H1 (cell line): ENCODE results near the gene DXO. TPM values are rescaled to one million over a fixed set of nuclear protein-coding genes. Genes with fewer than 3 reads are reported as not detected.

ENCODE experiments used
- CTCF ChIA-PET: fragments of 300-600 bp; sonication (Branson Sonifier 250); formaldehyde crosslinking; loops from one replicate; lab custom pipeline; 2021; ENCODE audit not compliant: partially characterized antibody; lab: Charles Lee
- POLR2A ChIA-PET: fragments of 300-600 bp; sonication (Branson Sonifier 250); formaldehyde crosslinking; loops from one replicate; lab custom pipeline; 2021; ENCODE audit warnings: inconsistent platforms; ENCODE audit not compliant: partially characterized antibody; lab: Charles Lee
- DNase-seq, 2 experiments: peaks; one replicate each; pipeline versions ENCODE4 v3.0.0 to v3.0.0-alpha.2; 2010 to 2022; ENCODE audit warnings: low spot score in 2 of 2, low read depth in 1 of 2, mixed read lengths in 1 of 2
- FAIRE-seq: peaks from 2 replicates; lab custom pipeline; 2011; peaks lifted over from hg19 to GRCh38; lab: Jason Lieb, UNC
- H2AFZ ChIP-seq: 2 replicates; pipeline ENCODE4 v1.8.1; 2012; ENCODE audit warnings: low read length, inconsistent platforms
- H2AK5ac ChIP-seq: 2 replicates; pipeline ENCODE4 v1.6.1; 2013; ENCODE audit warnings: low read depth, low read length
- H2BK120ac ChIP-seq: replicated peaks from 2 replicates; pipeline ENCODE3; 2013; ENCODE audit warnings: low read depth, low read length, inconsistent platforms
- H2BK12ac ChIP-seq: 2 replicates; pipeline ENCODE4 v1.6.1; 2013; ENCODE audit warnings: low read depth, low read length
- H2BK15ac ChIP-seq: 2 replicates; pipeline ENCODE4 v1.6.1; 2013; ENCODE audit warnings: low read length
- H2BK20ac ChIP-seq: 2 replicates; pipeline ENCODE4 v1.6.1; 2013; ENCODE audit warnings: low read length
- H2BK5ac ChIP-seq: 2 replicates; pipeline ENCODE4 v1.6.1; 2013; ENCODE audit warnings: low read depth, low read length
- H3K14ac ChIP-seq: 2 replicates; pipeline ENCODE4 v1.6.1; 2013; ENCODE audit warnings: inconsistent platforms; ENCODE audit not compliant: insufficient read length
- H3K18ac ChIP-seq: 2 replicates; pipeline ENCODE4 v1.6.1; 2013; ENCODE audit warnings: low read length; ENCODE audit errors: extremely low read depth
- H3K23ac ChIP-seq: 2 replicates; pipeline ENCODE4 v1.6.1; 2013; ENCODE audit warnings: inconsistent platforms; ENCODE audit not compliant: insufficient read length
- H3K23me2 ChIP-seq: 2 replicates; pipeline ENCODE4 v1.6.1; 2013; ENCODE audit warnings: low read depth, low read length
- H3K27ac ChIP-seq: 2 replicates; pipeline ENCODE4 v1.6.1; 2011; ENCODE audit warnings: low read depth, low read length, inconsistent platforms
- H3K27me3 ChIP-seq, 4 experiments: replicated peaks in 1 of 4; 1 replicate in 1 of 4; 2 replicates in 3 of 4; pipeline versions ENCODE4 v1.6.1 to v1.8.1; 2011 to 2013; ENCODE audit warnings: low read length in 3 of 4, mild to moderate bottlenecking in 3 of 4, inconsistent platforms in 2 of 4, mixed read lengths in 2 of 4, moderate library complexity in 1 of 4; ENCODE audit not compliant: control insufficient read depth in 3 of 4, insufficient read depth in 3 of 4; ENCODE audit errors: extremely low read depth in 1 of 4
- H3K36me3 ChIP-seq, 4 experiments: 2 replicates each; pipeline versions ENCODE4 v1.6.1 to v1.8.1; 2011 to 2013; ENCODE audit warnings: mild to moderate bottlenecking in 4 of 4, low read length in 3 of 4, moderate library complexity in 2 of 4, control low read depth in 1 of 4, inconsistent platforms in 1 of 4; ENCODE audit not compliant: insufficient read depth in 4 of 4, control insufficient read depth in 2 of 4
- H3K4ac ChIP-seq: replicated peaks from 2 replicates; pipeline ENCODE3; 2013; ENCODE audit warnings: low read length, low read depth, mixed read lengths, inconsistent platforms; ENCODE audit not compliant: insufficient read length
- H3K4me1 ChIP-seq, 4 experiments: replicated peaks in 1 of 4; 1 replicate in 1 of 4; 2 replicates in 3 of 4; pipeline versions ENCODE4 v1.6.1 to v1.8.1; 2011 to 2013; ENCODE audit warnings: low read length in 3 of 4, inconsistent platforms in 2 of 4, mixed read lengths in 1 of 4; ENCODE audit not compliant: insufficient read depth in 4 of 4, control insufficient read depth in 3 of 4
- H3K4me2 ChIP-seq, 2 experiments: 2 replicates each; pipeline versions ENCODE4 v1.6.1 to v1.8.1; 2011 to 2013; ENCODE audit warnings: low read depth in 2 of 2, low read length in 2 of 2, control low read depth in 1 of 2, inconsistent platforms in 1 of 2, mild to moderate bottlenecking in 1 of 2; ENCODE audit not compliant: insufficient read depth in 1 of 2
- H3K4me3 ChIP-seq, 4 experiments: fragments of 200-600, 300-600 bp in 1 of 4; sonication (generic), shearing (Covaris generic), sonication (Bioruptor Twin) in 1 of 4; 2 replicates each; pipeline versions ENCODE4 v1.5.1 to v1.8.1; 2011 to 2016; ENCODE audit warnings: low read length in 4 of 4, low read depth in 3 of 4, control low read depth in 2 of 4, inconsistent platforms in 2 of 4, mild to moderate bottlenecking in 2 of 4, mixed read lengths in 1 of 4, moderate library complexity in 1 of 4; ENCODE audit not compliant: insufficient read depth in 2 of 4; ENCODE audit errors: extremely low read depth in 1 of 4
- H3K56ac ChIP-seq: replicated peaks from 2 replicates; pipeline ENCODE3; 2013; ENCODE audit warnings: low read depth, mild to moderate bottlenecking, mixed read lengths, low read length, inconsistent platforms; ENCODE audit not compliant: insufficient read length
- H3K79me1 ChIP-seq: 2 replicates; pipeline ENCODE4 v1.6.1; 2013; ENCODE audit warnings: low read depth, low read length, control low read depth
- H3K79me2 ChIP-seq, 2 experiments: 2 replicates each; pipeline versions ENCODE4 v1.6.1 to v1.8.1; 2012 to 2013; ENCODE audit warnings: low read length in 2 of 2, mild to moderate bottlenecking in 2 of 2, inconsistent platforms in 1 of 2; ENCODE audit not compliant: insufficient read depth in 2 of 2, control insufficient read depth in 1 of 2
- H3K9ac ChIP-seq, 4 experiments: replicated peaks in 1 of 4; 1 replicate in 1 of 4; 2 replicates in 3 of 4; pipeline versions ENCODE4 v1.6.1 to v1.8.1; 2011 to 2013; ENCODE audit warnings: low read depth in 3 of 4, low read length in 3 of 4, control low read depth in 2 of 4, mild to moderate bottlenecking in 2 of 4, moderate library complexity in 2 of 4, inconsistent platforms in 1 of 4; ENCODE audit errors: extremely low read depth in 1 of 4
- H3K9me3 ChIP-seq, 2 experiments: 2 replicates each; pipeline versions ENCODE4 v1.6.1 to v1.8.1; 2012 to 2013; ENCODE audit warnings: mild to moderate bottlenecking in 2 of 2, moderate library complexity in 2 of 2, control low read depth in 1 of 2, inconsistent platforms in 1 of 2, low read depth in 1 of 2, low read length in 1 of 2, mixed read lengths in 1 of 2; ENCODE audit not compliant: insufficient read depth in 2 of 2
- H4K20me1 ChIP-seq, 2 experiments: replicated peaks in 1 of 2; 2 replicates each; pipeline versions ENCODE3 to v1.8.1; 2011 to 2013; ENCODE audit warnings: inconsistent platforms in 2 of 2, low read length in 2 of 2, mild to moderate bottlenecking in 1 of 2; ENCODE audit not compliant: insufficient read depth in 2 of 2, control insufficient read depth in 1 of 2
- H4K5ac ChIP-seq: 2 replicates; pipeline ENCODE4 v1.6.1; 2013; ENCODE audit warnings: low read length, low read depth, mixed read lengths, inconsistent platforms; ENCODE audit not compliant: insufficient read length
- H4K8ac ChIP-seq: 2 replicates; pipeline ENCODE4 v1.8.0; 2013; ENCODE audit warnings: mild to moderate bottlenecking, moderate library complexity, low read length, inconsistent platforms; ENCODE audit not compliant: insufficient read depth; ENCODE audit errors: extremely low read depth
- H4K91ac ChIP-seq: replicated peaks from 2 replicates; pipeline ENCODE3; 2013; ENCODE audit warnings: low read length, mixed read lengths, inconsistent platforms; ENCODE audit not compliant: insufficient read length
- CHD2 ChIP-seq: IDR thresholded peaks from 2 replicates; pipeline ENCODE4 v1.6.1; 2012; ENCODE audit warnings: low read length, improper control_type of control experiment
- WGBS, 2 experiments: shearing (Covaris generic) in 1 of 2; methylation state at CpG; one replicate each; pipeline versions ENCODE4 v1.1.6 to v1.1.7; 2013 to 2015; ENCODE audit warnings: low lambda C conversion rate in 2 of 2, mixed read lengths in 2 of 2, inconsistent platforms in 1 of 2, low coverage in 1 of 2, missing lambda C conversion rate in 1 of 2; ENCODE audit not compliant: insufficient replicate concordance in 2 of 2, insufficient coverage in 1 of 2, insufficient read length in 1 of 2; ENCODE audit errors: extremely low coverage in 1 of 2, missing lambda C conversion rate in 1 of 2; 5-methylcytosine and 5-hydroxymethylcytosine counted together
- polyA plus RNA-seq, 7 experiments: library from polyadenylated mRNA; depleted of rRNA in 3 of 7; stranded (reverse) in 5 of 7; unstranded in 2 of 7; fragments of >200 nt in 5 of 7; fragments of 200-250 nt in 2 of 7; gene quantifications; 1 replicate in 5 of 7; 2 replicates in 1 of 7; 4 replicates in 1 of 7; pipeline versions ENCODE4 v1.2.1 to v1.2.3, GENCODE V29; 2011 to 2013; ENCODE audit warnings: missing spikeins in 2 of 7, mixed read lengths in 2 of 7
- total RNA-seq: library from RNA; stranded (reverse); fragmentation: NEBNext Ultra II Directional; extraction: Animal tissue kit (Norgen Biotek cat#: 25700); gene quantifications from 2 replicates; pipeline ENCODE4 v1.2.1, GENCODE V29; 2021

The DXO gene
- total and polyA plus RNA-seq, 2 of the 8 experiments (the other 6 are each of a cell fraction or from before 2014, with no cell fraction given) = 14.7 to 23.9 TPM

DNA sequence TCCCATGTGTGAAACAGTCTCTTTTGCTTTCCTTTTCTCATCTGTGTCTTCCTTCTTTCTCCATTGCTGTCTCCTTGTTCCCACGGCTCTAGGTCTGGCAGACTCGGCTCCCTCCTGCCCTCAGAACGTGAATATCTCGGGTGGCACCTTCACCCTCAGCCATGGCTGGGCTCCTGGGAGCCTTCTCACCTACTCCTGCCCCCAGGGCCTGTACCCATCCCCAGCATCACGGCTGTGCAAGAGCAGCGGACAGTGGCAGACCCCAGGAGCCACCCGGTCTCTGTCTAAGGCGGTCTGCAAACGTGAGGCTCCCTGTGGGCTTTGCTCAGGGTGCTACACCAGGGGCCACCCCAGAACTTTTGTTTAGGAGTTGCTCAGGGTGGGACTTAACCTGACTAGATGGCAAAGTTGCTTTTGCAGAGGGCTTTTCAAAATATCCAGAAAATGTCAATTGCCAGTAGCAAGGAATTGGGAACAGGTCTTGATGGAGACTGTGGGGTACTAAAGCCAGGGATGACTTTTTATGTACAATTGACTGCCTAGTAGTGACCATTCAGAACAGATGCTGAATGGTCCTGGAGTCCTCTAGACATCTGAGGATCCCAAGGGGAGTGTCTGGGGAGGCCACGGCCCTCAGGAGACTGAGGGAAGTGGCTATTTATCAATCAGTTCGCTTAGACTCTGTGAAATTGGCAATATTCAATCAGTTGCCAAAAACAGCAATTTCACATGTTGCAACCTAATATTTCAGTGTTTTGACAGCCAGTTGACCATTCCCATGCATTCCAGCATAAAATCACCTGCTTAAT, 43.9 kb downstream of the DXO start:
- WGBS, 2 experiments = 86% methylated on average over 11 of the region's 11 CpGs; no CpG with 5 or more reads in 1 of the 2 experiments
- Histone ChIP-seq H2BK20ac (no peak overlapping the region), H2BK12ac (no peak overlapping the region), H3K23ac (no peak overlapping the region), H2AFZ (peak overlapping the region; percentile 84; the same call in 1 of the 2 replicates), H3K9ac (no peak overlapping the region), H3K36me3 (no peaks in the 10 kb centered on the region), H3K4ac (no peak overlapping the region), H3K4me1 (no peaks in the 10 kb centered on the region), H3K79me2 (no peaks in the 10 kb centered on the region), H4K5ac (no peak overlapping the region), H3K79me1 (no peaks in the 10 kb centered on the region), H3K9me3 (0 out of 4 replicates have a peak, but pooled peaks cover 0 to under 1% of the 10 kb centered on the region in 2 experiments), H2BK120ac (no peak overlapping the region), H3K27ac (no peak overlapping the region), H4K91ac (peak overlapping the region; percentile 22), H3K23me2 (no peaks in the 10 kb centered on the region), H3K14ac (no peak overlapping the region), H3K18ac (no peak overlapping the region), H2AK5ac (no peak overlapping the region), H4K20me1 (no peaks in the 10 kb centered on the region), H3K4me2 (no peak overlapping the region), H4K8ac (no peak overlapping the region), H3K4me3 (no peak overlapping the region), H2BK15ac (no peak overlapping the region), H3K27me3 (no peaks in the 10 kb centered on the region), H2BK5ac (no peak overlapping the region), H3K56ac (no peak overlapping the region)
- FAIRE-seq (no peak), DNase-seq (no peak)
- TF ChIP-seq CHD2 = no peak
- ChIA-PET CTCF (no interaction called here), POLR2A (interaction anchor here (1.4 to 1.7 kb wide), 2 partner anchors 11 to 23 kb away, joined by 4 to 6 read pairs; no protein-coding TSS in a partner anchor)
